SK-N-SH (cell line): ENCODE data around the gene RNF150.

Experiments
- CTCF ChIP-seq: fragments of 200-600 bp; sonication (generic); IDR thresholded peaks from 2 replicates; pipeline ENCODE4 v1.6.1; 2017; ENCODE audit warnings: antibody characterized with exemption, mild to moderate bottlenecking, moderate library complexity
- TF ChIP-seq, protein P1 (sequence below): fragments of 150-350 bp; IDR thresholded peaks from 2 replicates; pipeline ENCODE4 v1.6.1; 2016; ENCODE audit warnings: mild to moderate bottlenecking, low read depth, low read length

DNA sequence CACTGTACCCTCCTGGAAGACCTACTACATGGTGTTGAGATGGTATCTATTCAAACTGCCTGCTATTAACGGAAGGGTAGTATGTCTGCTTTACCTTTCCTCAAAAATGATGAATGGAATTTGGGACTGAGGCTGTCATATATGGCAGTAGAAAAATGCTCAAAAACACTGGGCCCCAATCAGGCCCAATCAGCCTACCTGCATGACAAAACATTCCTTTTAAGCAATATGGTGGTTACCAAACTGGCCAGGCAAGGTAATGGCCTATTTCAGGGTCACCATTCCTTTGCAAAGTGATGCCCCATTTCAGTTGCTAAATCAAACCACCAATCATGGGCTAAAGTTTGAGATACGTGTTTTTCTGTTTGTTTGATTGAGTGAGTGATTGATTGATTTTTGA is 14.9 kb downstream of the RNF150 start:
- TF ChIP-seq, protein P1, sequence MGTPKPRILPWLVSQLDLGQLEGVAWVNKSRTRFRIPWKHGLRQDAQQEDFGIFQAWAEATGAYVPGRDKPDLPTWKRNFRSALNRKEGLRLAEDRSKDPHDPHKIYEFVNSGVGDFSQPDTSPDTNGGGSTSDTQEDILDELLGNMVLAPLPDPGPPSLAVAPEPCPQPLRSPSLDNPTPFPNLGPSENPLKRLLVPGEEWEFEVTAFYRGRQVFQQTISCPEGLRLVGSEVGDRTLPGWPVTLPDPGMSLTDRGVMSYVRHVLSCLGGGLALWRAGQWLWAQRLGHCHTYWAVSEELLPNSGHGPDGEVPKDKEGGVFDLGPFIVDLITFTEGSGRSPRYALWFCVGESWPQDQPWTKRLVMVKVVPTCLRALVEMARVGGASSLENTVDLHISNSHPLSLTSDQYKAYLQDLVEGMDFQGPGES = no peak
- TF ChIP-seq CTCF = no peak
